Heart left ventricle (tissue), 16 donors: ENCODE data around the gene RAF1. TPM values are rescaled to one million over a fixed set of nuclear protein-coding genes. Genes with fewer than 3 reads are reported as not detected.
A peak's percentile ranks its signal among the peaks of the same experiment; 100 is the strongest.

Experiments
- ATAC-seq, 4 donors: fragments of 200-7000 bp; cut with Tn5 transposase; one replicate each; pipeline ENCODE4 v1.9.1; 2020 to 2022; ENCODE audit warnings: moderate library complexity in 4 of 4, mild to moderate bottlenecking in 3 of 4, moderate number of reproducible peaks in 1 of 4
- DNase-seq, 5 donors: peaks; one replicate each; pipeline ENCODE4 v3.0.0-alpha.2; 2020
- H3K27ac ChIP-seq, 12 donors: fragments of 200-600 bp; sonication (generic) in 4 of 12; one replicate each; pipeline versions ENCODE4 v1.5.0 to v1.8.0; 2016 to 2022; ENCODE audit warnings: mild to moderate bottlenecking in 2 of 12
- H3K27me3 ChIP-seq, 9 donors: fragments of 200-600 bp; sonication (generic) in 2 of 9; one replicate each; pipeline versions ENCODE4 v1.5.1 to v1.8.0; 2016 to 2022; ENCODE audit warnings: mild to moderate bottlenecking in 3 of 9
- H3K36me3 ChIP-seq, 9 donors: fragments of 200-600 bp; sonication (generic) in 2 of 9; one replicate each; pipeline versions ENCODE4 v1.5.0 to v1.8.0; 2018 to 2022; ENCODE audit warnings: mild to moderate bottlenecking in 2 of 9
- H3K4me1 ChIP-seq, 12 donors: fragments of 200-600 bp; sonication (generic) in 4 of 12; one replicate each; pipeline versions ENCODE4 v1.5.0 to v1.8.0; 2016 to 2022; ENCODE audit warnings: mild to moderate bottlenecking in 3 of 12
- H3K4me3 ChIP-seq, 12 donors: fragments of 200-600 bp; sonication (generic) in 4 of 12; one replicate each; pipeline versions ENCODE4 v1.5.0 to v1.8.0; 2017 to 2022; ENCODE audit warnings: mild to moderate bottlenecking in 9 of 12, moderate library complexity in 4 of 12
- H3K9me3 ChIP-seq, 12 donors: fragments of 200-600 bp; sonication (generic) in 4 of 12; one replicate each; pipeline versions ENCODE4 v1.5.0 to v1.8.0; 2016 to 2022; ENCODE audit warnings: mild to moderate bottlenecking in 1 of 12
- POLR2A ChIP-seq, 2 donors: fragments of 450-650 bp; IDR thresholded peaks; one replicate each; pipeline ENCODE4 v1.6.1; 2017; ENCODE audit warnings: antibody characterized with exemption in 2 of 2, mild to moderate bottlenecking in 2 of 2, moderate library complexity in 2 of 2
- WGBS, 4 donors: extraction: QIAGEN DNeasy Blood & Tissue Kit in 2 of 4; methylation state at CpG; one replicate each; pipeline versions ENCODE4 v1.1.5 to v1.1.7; 2013 to 2018; 5-methylcytosine and 5-hydroxymethylcytosine counted together
- intact Hi-C, 10 donors: fragments of 100-400 bp; cut with DNase I; formaldehyde crosslinking; loops; one replicate each; pipeline versions ENCODE4 v1.11.1 to v1.14.2; 2022
- polyA plus RNA-seq, 2 donors: library from polyadenylated mRNA; stranded (reverse); fragments of 200-250 nt; gene quantifications; one replicate each; pipeline ENCODE4 v1.2.3, GENCODE V29; 2013
- total RNA-seq, 9 donors: library from RNA; depleted of rRNA in 2 of 9; stranded (reverse); fragments of >200 nt in 2 of 9; fragmentation: NEBNext Ultra II Directional in 3 of 9; extraction: Animal tissue kit (Norgen Biotek cat#: 25700) in 3 of 9; gene quantifications; one replicate each; pipeline versions ENCODE4 v1.1.0 to v1.2.4, GENCODE V29; 2016 to 2023
- TF ChIP-seq, protein P1 (sequence below), 12 donors: fragments of 200-600 bp; sonication (generic) in 4 of 12; IDR thresholded peaks; one replicate each; pipeline versions ENCODE4 v1.5.0 to v1.8.0; 2018 to 2022; ENCODE audit warnings: antibody characterized with exemption in 12 of 12, mild to moderate bottlenecking in 5 of 12
- donor health status: ischemic (EF 13 %, LVEDD 7.1; RV severe dilation, severe dysfunction).
- donor health status: healthy with polysubstance abuse.
- donor health status: DM: no; HTN: yes; CAD: no.
- donor health status: DM: no; HTN: no; CAD: no.
- donor health status: ischemic (EF 25% LVEDD 6.9; RV normal size, moderate dysfunction).
- donor health status: ischemic (EF 25% LVEDD 5.7; RV mildly dilated, moderate dysfunction).
- donor health status: healthy.
- donor health status: DM: yes; HTN: yes; CAD: no.
- donor health status: ischemic (EF 35%, LVEDD 5.7; RV mildly dilated, moderate dysfunction).
- donor health status: nonischemic (EF 11% LVEDD 7.7; RV severe dilation, severe dysfunction).
- donor health status: DM: yes; HTN: yes; CAD: no.
- donor health status: PGD.
- donor health status: ischemic (EF 29% LVEDD 5.4; RV normal size, mild dysfunction).
- donor health status: nonischemic (EF 23%, LVEDD 6.1; RV moderate dilation, normal function).

The RAF1 gene
- total and polyA plus RNA-seq, 11 donors: 62.7 to 197 (median 135) TPM

DNA sequence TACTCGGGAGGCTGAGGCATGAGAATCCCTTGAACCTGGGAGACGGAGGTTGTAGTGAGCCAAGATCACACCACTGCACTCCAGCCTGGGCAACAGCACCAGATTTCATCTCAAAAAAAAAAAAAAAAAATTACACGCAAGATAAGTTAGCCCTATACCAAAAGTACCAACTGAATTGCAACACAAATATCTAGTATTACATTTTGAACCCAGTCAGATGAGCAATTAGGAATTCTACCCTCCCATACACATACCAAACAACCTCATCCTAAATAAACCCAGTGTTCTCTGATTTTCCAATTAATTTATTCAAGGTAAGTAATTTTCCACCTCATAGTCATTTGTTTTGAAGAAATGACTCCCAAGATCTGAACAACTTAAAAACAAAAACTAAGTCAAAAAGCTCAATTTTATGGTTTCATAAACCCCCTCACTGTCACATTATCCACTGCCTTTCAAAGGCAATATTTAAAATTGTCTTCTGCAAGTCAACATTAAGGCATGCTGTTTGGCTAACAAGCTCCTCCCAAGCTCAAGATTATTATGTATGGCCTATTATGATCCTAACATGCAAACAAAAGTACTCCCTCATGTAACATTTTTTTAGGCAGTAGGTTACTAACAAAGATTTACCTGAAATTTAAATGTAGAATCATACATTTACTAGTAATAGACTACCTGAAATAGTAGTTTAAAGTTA, 4.5 kb downstream of the RAF1 start:
- H3K27me3 ChIP-seq: no peaks in the 10 kb centered on the region
- no peaks in the 10 kb centered on the region for H3K9me3 ChIP-seq
- no peaks in the 10 kb centered on the region for H3K36me3 ChIP-seq
- ATAC-seq (no peak), DNase-seq (no peak)
- TF ChIP-seq, protein P1, sequence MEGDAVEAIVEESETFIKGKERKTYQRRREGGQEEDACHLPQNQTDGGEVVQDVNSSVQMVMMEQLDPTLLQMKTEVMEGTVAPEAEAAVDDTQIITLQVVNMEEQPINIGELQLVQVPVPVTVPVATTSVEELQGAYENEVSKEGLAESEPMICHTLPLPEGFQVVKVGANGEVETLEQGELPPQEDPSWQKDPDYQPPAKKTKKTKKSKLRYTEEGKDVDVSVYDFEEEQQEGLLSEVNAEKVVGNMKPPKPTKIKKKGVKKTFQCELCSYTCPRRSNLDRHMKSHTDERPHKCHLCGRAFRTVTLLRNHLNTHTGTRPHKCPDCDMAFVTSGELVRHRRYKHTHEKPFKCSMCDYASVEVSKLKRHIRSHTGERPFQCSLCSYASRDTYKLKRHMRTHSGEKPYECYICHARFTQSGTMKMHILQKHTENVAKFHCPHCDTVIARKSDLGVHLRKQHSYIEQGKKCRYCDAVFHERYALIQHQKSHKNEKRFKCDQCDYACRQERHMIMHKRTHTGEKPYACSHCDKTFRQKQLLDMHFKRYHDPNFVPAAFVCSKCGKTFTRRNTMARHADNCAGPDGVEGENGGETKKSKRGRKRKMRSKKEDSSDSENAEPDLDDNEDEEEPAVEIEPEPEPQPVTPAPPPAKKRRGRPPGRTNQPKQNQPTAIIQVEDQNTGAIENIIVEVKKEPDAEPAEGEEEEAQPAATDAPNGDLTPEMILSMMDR (IDR thresholded peaks at IDR 0.05): no peak
- TF ChIP-seq POLR2A (IDR thresholded peaks at IDR 0.05): no peak
- no peak overlapping the region for H3K4me3 ChIP-seq
- WGBS, 4 donors: 58 to 73% (median 71%) methylated on average over 3 of the region's 3 CpGs
- peak overlapping the region in 11 of 12 donors; percentile 33 to 100 (median 68) for H3K27ac ChIP-seq
- intact Hi-C loops: loop anchor here in 7 of 10 donors (2.0 to 10.0 kb wide), 10 partner anchors 31 to 305 kb away; partner anchors contain the start of genes MKRN2 (in 4 of the 7), CAND2 (in 1 of the 7) and TSEN2 (in 1 of the 7)
- H3K4me1 ChIP-seq: peaks cover 0 to 82% (median 62%) of the 10 kb centered on the region in 12 donors

DNA sequence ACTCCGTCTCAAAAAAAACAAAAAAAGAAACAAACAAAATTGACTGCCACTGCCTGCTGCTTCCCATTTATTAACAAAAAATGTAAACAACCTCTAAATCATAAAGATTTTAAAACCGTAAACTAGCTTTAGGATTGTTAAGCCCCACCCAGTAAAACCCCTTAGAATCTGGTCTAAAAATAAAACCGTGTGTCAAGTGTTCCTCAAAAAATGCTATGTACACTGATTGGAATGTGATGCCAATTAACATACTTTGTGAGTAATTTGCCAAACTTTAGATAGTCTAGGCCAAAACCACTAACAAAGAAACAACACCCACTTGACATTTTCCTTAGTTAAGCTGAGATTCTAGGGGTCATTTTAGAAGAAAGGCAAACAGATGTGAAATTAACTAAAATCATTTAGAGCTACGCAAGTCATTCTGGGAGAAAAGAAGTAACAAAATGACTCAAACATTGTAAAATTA, 5.3 kb downstream of the RAF1 start:
- Histone ChIP-seq H3K27ac (peak overlapping the region; percentile 33 to 100 (median 66)), H3K9me3 (no peaks in the 10 kb centered on the region), H3K4me1 (peaks cover 0 to 89% (median 68%) of the 10 kb centered on the region in 12 donors), H3K36me3 (no peaks in the 10 kb centered on the region), H3K4me3 (no peak overlapping the region), H3K27me3 (no peaks in the 10 kb centered on the region)
- ATAC-seq: no peak
- no peak for DNase-seq
- no peak for TF ChIP-seq POLR2A (IDR thresholded peaks at IDR 0.05)
- intact Hi-C loops: loop anchor here in 1 of 10 donors (10.0 kb wide), 1 partner anchor 304 kb away; no protein-coding TSS in a partner anchor
- WGBS, 4 donors: 41 to 48% (median 45%) methylated on average over 4 of the region's 4 CpGs

DNA sequence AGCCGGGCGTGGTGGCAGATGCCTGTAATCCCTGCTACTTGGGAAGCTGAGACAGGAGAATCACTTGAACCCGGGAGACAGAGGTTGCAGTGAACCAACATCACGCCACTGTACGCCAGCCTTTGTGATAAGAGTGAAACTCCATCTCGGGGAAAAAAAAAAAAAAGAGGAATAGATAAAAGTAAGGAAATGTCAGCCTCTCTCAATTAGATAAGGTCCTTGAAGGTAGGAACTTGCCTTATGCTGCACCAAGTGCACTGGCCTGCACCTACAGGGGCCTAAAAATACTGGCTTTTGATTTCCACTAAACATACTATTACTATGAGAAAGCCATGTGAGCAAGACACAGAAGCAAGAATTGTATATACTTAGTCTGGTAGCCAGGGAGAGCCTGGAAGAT, 7.1 kb downstream of the RAF1 start:
- Histone ChIP-seq H3K9me3 (no peaks in the 10 kb centered on the region), H3K27ac (peak overlapping the region in 4 of 12 donors; percentile 11 to 32 (median 16)), H3K4me1 (peaks cover 0 to 89% (median 72%) of the 10 kb centered on the region in 12 donors), H3K4me3 (no peak overlapping the region), H3K36me3 (no peaks in the 10 kb centered on the region), H3K27me3 (no peaks in the 10 kb centered on the region)
- TF ChIP-seq, protein P1 (IDR thresholded peaks at IDR 0.05): no peak
- TF ChIP-seq POLR2A (IDR thresholded peaks at IDR 0.05): no peak
- intact Hi-C loops: loop anchor here in 1 of 10 donors (10.0 kb wide), 1 partner anchor 302 kb away; no protein-coding TSS in a partner anchor
- DNase-seq (no peak), ATAC-seq (no peak)
- 60 to 68% (median 65%) methylated on average over 6 of the region's 6 CpGs for WGBS, 4 donors

DNA sequence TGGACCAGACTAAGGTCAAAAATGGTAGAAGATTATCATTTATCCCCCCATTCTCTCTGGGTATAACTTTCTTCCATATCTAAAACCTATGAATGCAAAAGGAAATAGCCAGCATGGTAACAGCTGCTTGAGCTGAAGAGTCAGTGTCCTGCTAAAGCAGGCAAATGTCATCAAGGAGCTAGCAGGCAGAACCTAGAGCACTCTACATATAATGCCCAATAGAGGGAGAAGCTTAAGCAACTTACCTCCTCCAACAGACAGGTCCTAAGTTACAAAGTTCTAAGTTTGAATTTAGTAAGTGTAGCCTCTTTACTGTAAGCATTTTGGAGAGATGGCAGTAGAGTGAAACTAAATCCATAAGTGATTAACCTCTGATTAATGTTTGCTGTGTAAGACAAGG, 7.7 kb downstream of the RAF1 start:
- intact Hi-C loops: loop anchor here in 1 of 10 donors (10.0 kb wide), 1 partner anchor 301 kb away; no protein-coding TSS in a partner anchor
- DNase-seq (no peak), ATAC-seq (peak in 1 of 4 donors; percentile 41)
- no peak overlapping the region for H3K4me3 ChIP-seq
- H3K9me3 ChIP-seq: no peaks in the 10 kb centered on the region
- no peaks in the 10 kb centered on the region for H3K27me3 ChIP-seq
- TF ChIP-seq, protein P1 (IDR thresholded peaks at IDR 0.05): no peak
- TF ChIP-seq POLR2A (IDR thresholded peaks at IDR 0.05): no peak
- H3K4me1 ChIP-seq: peaks cover 0 to 84% (median 66%) of the 10 kb centered on the region in 12 donors
- H3K36me3 ChIP-seq: no peaks in the 10 kb centered on the region
- H3K27ac ChIP-seq: peak overlapping the region in 5 of 12 donors; percentile 11 to 32 (median 15)
